H9 (cell line): ENCODE data around the gene GPC1. TPM values are rescaled to one million over a fixed set of nuclear protein-coding genes. Genes with fewer than 3 reads are reported as not detected.

ENCODE experiments used
- DNase-seq: peaks from one replicate; pipeline ENCODE4 v3.0.0-alpha.2; 2017
- H2AFZ ChIP-seq: one replicate; pipeline ENCODE4 v1.6.1; 2013; ENCODE audit warnings: mild to moderate bottlenecking, low read length, control low read depth, moderate library complexity
- H2AK5ac ChIP-seq: 2 replicates; pipeline ENCODE4 v1.6.1; 2013; ENCODE audit warnings: low read length, control low read depth, mixed read lengths; ENCODE audit not compliant: insufficient read length
- H2BK120ac ChIP-seq: one replicate; pipeline ENCODE4 v1.6.1; 2013; ENCODE audit warnings: low read depth, mild to moderate bottlenecking, low read length, control low read depth, inconsistent platforms; ENCODE audit not compliant: poor library complexity, severe bottlenecking
- H2BK12ac ChIP-seq: 2 replicates; pipeline ENCODE4 v1.6.1; 2013; ENCODE audit warnings: low read length, control low read depth, mixed read lengths, low read depth; ENCODE audit not compliant: insufficient read length
- H2BK15ac ChIP-seq: 2 replicates; pipeline ENCODE4 v1.6.1; 2013; ENCODE audit warnings: low read depth, low read length, control low read depth
- H2BK20ac ChIP-seq: one replicate; pipeline ENCODE4 v1.6.1; 2013; ENCODE audit warnings: low read depth, mild to moderate bottlenecking, low read length, control low read depth, inconsistent platforms; ENCODE audit not compliant: poor library complexity, severe bottlenecking
- H2BK5ac ChIP-seq: 2 replicates; pipeline ENCODE4 v1.6.1; 2013; ENCODE audit warnings: low read length, control low read depth, mixed read lengths; ENCODE audit not compliant: insufficient read length
- H3K14ac ChIP-seq: 2 replicates; pipeline ENCODE4 v1.6.1; 2013; ENCODE audit warnings: low read length, control low read depth; ENCODE audit not compliant: insufficient read depth
- H3K18ac ChIP-seq: 2 replicates; pipeline ENCODE4 v1.6.1; 2013; ENCODE audit warnings: low read depth, mild to moderate bottlenecking, mixed read lengths, low read length, control low read depth; ENCODE audit not compliant: insufficient read length
- H3K23ac ChIP-seq: 2 replicates; pipeline ENCODE4 v1.6.1; 2013; ENCODE audit warnings: low read length, control low read depth, mixed read lengths, low read depth; ENCODE audit not compliant: insufficient read length
- H3K23me2 ChIP-seq: 2 replicates; pipeline ENCODE4 v1.6.1; 2013; ENCODE audit warnings: low read depth, mild to moderate bottlenecking, mixed read lengths, low read length, control low read depth; ENCODE audit not compliant: insufficient read length, poor library complexity, severe bottlenecking
- H3K27ac ChIP-seq: 2 replicates; pipeline ENCODE4 v1.5.1; 2013; ENCODE audit warnings: low read length, control low read depth, mixed read lengths, low read depth; ENCODE audit not compliant: insufficient read length
- H3K27me3 ChIP-seq: 2 replicates; pipeline ENCODE4 v1.6.1; 2013; ENCODE audit warnings: low read length, control low read depth, inconsistent platforms; ENCODE audit not compliant: insufficient read depth
- H3K4ac ChIP-seq: 2 replicates; pipeline ENCODE4 v1.6.1; 2013; ENCODE audit warnings: low read depth, mild to moderate bottlenecking, control low read depth, inconsistent platforms, low read length, moderate library complexity
- H3K4me1 ChIP-seq: 2 replicates; pipeline ENCODE4 v1.6.1; 2013; ENCODE audit warnings: low read length, control low read depth, inconsistent platforms; ENCODE audit not compliant: insufficient read depth
- H3K4me2 ChIP-seq: 2 replicates; pipeline ENCODE4 v1.6.1; 2013; ENCODE audit warnings: low read length, control low read depth, mixed read lengths; ENCODE audit not compliant: insufficient read length, insufficient read depth
- H3K56ac ChIP-seq: 2 replicates; pipeline ENCODE4 v1.6.1; 2013; ENCODE audit warnings: low read depth, mild to moderate bottlenecking, mixed read lengths, low read length, control low read depth; ENCODE audit not compliant: insufficient read length
- H3K79me1 ChIP-seq: 2 replicates; pipeline ENCODE4 v1.6.1; 2013; ENCODE audit warnings: low read depth, mild to moderate bottlenecking, moderate library complexity, low read length, control low read depth, inconsistent platforms; ENCODE audit not compliant: insufficient read depth, poor library complexity, severe bottlenecking
- H3K79me2 ChIP-seq: 2 replicates; pipeline ENCODE4 v1.6.1; 2013; ENCODE audit warnings: low read length, control low read depth, inconsistent platforms; ENCODE audit not compliant: insufficient read depth
- H3K9ac ChIP-seq: 2 replicates; pipeline ENCODE4 v1.6.1; 2013; ENCODE audit warnings: low read length, control low read depth, mixed read lengths; ENCODE audit not compliant: insufficient read length; ENCODE audit errors: extremely low read depth
- H3K9me3 ChIP-seq: one replicate; pipeline ENCODE4 v1.6.1; 2013; ENCODE audit warnings: low read depth, low read length, inconsistent platforms; ENCODE audit not compliant: control insufficient read depth
- H3T11ph ChIP-seq: one replicate; pipeline ENCODE4 v1.6.1; 2013; ENCODE audit warnings: mild to moderate bottlenecking, low read length, control low read depth, inconsistent platforms
- H4K20me1 ChIP-seq: one replicate; pipeline ENCODE4 v1.6.1; 2013; ENCODE audit not compliant: control insufficient read depth, insufficient read length, insufficient read depth
- H4K5ac ChIP-seq: 2 replicates; pipeline ENCODE4 v1.6.1; 2013; ENCODE audit warnings: low read depth, mild to moderate bottlenecking, mixed read lengths, low read length, control low read depth; ENCODE audit not compliant: insufficient read length
- H4K8ac ChIP-seq: replicated peaks from 2 replicates; pipeline ENCODE4 v1.6.1; 2013; ENCODE audit warnings: low read length, control low read depth, mixed read lengths, low read depth; ENCODE audit not compliant: insufficient read length
- H4K91ac ChIP-seq: 2 replicates; pipeline ENCODE4 v1.6.1; 2013; ENCODE audit warnings: low read depth, mild to moderate bottlenecking, moderate library complexity, mixed read lengths, low read length, control low read depth; ENCODE audit not compliant: insufficient read length
- H3K27ac Mint-ChIP-seq, 3 experiments: 2 replicates in 2 of 3; 3 replicates in 1 of 3; pipeline ENCODE4 v1.8.0; 2020 to 2021; ENCODE audit warnings: mixed read lengths in 3 of 3, mild to moderate bottlenecking in 1 of 3, moderate library complexity in 1 of 3
- H3K27me3 Mint-ChIP-seq: 2 replicates; pipeline ENCODE4 v1.8.0; 2021; ENCODE audit warnings: low read depth, mild to moderate bottlenecking, moderate library complexity, mixed read lengths
- H3K36me3 Mint-ChIP-seq, 3 experiments: 2 replicates in 2 of 3; 3 replicates in 1 of 3; pipeline ENCODE4 v1.8.0; 2020 to 2021; ENCODE audit warnings: low read depth in 3 of 3, mixed read lengths in 3 of 3; ENCODE audit not compliant: insufficient read depth in 1 of 3
- H3K4me1 Mint-ChIP-seq, 2 experiments: 2 replicates each; pipeline ENCODE4 v1.8.0; 2020; ENCODE audit warnings: mixed read lengths in 2 of 2
- H3K4me3 Mint-ChIP-seq, 2 experiments: 2 replicates in 1 of 2; 3 replicates in 1 of 2; pipeline ENCODE4 v1.8.0; 2020 to 2021; ENCODE audit warnings: mild to moderate bottlenecking in 2 of 2, mixed read lengths in 2 of 2, moderate library complexity in 1 of 2
- H3K9me3 Mint-ChIP-seq, 2 experiments: 2 replicates in 1 of 2; 3 replicates in 1 of 2; pipeline ENCODE4 v1.8.0; 2020; ENCODE audit warnings: mild to moderate bottlenecking in 2 of 2, mixed read lengths in 2 of 2, moderate library complexity in 1 of 2
- WGBS: extraction: QIAGEN DNeasy Blood & Tissue Kit; methylation state at CpG from one replicate; pipeline ENCODE4 v1.1.7; 2013; ENCODE audit warnings: missing lambda C conversion rate, low lambda C conversion rate, mixed read lengths; ENCODE audit not compliant: insufficient read length; ENCODE audit errors: extremely low coverage; 5-methylcytosine and 5-hydroxymethylcytosine counted together
- total RNA-seq: library from RNA; stranded (reverse); gene quantifications from 2 replicates; pipeline ENCODE4 v1.2.1, GENCODE V29; 2021
- TF ChIP-seq, protein P1 (sequence below): fragments of 200-600 bp; sonication (generic); conservative IDR thresholded peaks from 3 replicates; pipeline ENCODE4 v1.8.0; 2021; ENCODE audit warnings: antibody characterized with exemption, mild to moderate bottlenecking

Gene GPC1
- total RNA-seq, 1 experiment from 2014 or later: 39.4 TPM

DNA sequence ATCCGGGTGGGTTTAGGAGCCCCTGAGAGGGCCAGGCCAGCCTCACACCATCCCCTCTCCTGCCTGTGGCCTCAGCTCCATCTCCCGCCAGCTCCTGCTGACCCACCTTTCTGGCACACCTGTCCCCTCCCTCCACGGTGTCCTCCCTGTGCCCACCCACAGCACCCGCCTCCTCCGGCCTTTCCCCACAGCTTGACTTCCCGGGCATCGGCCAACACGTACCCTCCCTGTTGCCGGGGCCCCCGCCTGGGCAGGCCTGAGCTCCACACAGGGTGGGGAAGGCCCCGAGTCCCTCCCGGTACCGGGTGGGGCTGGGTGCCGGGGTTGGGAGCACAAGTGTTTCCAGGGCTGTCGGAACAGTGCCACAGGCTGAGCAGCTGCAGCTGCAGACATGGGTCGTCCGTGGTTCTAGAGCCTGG, 6.5 kb downstream of the GPC1 start:
- Histone ChIP-seq H3K23me2 (peaks cover under 1% of the 10 kb centered on the region), H4K20me1 (no peaks in the 10 kb centered on the region), H3K14ac (no peak overlapping the region), H4K5ac (no peak overlapping the region), H3K56ac (no peak overlapping the region), H2AK5ac (no peak overlapping the region), H3K27me3 (peaks cover 9% of the 10 kb centered on the region; the same call in 1 of the 2 replicates), H2AFZ (no peak overlapping the region), H4K91ac (no peak overlapping the region), H2BK12ac (no peak overlapping the region), H2BK120ac (no peak overlapping the region), H2BK5ac (no peak overlapping the region), H3K79me2 (no peaks in the 10 kb centered on the region; the same call in 1 of the 2 replicates), H3K23ac (no peak overlapping the region), H3K18ac (no peak overlapping the region), H3K9me3 (no peaks in the 10 kb centered on the region), H3K4ac (no peak overlapping the region), H3K4me2 (no peak overlapping the region), H3K27ac (no peak overlapping the region), H2BK20ac (no peak overlapping the region), H4K8ac (no peak overlapping the region), H3T11ph (no peak overlapping the region), H3K79me1 (no peaks in the 10 kb centered on the region), H2BK15ac (no peak overlapping the region), H3K4me1 (no peaks in the 10 kb centered on the region; the same call in 1 of the 2 replicates), H3K9ac (no peak overlapping the region)
- no CpG with 5 or more reads among the region's 17 CpGs for WGBS
- no peak overlapping the region for H3K27ac Mint-ChIP-seq
- no peaks in the 10 kb centered on the region for H3K9me3 Mint-ChIP-seq
- H3K36me3 Mint-ChIP-seq: peaks cover 0 to 5% (median 3%) of the 10 kb centered on the region in 3 experiments; a peak in 2 of 7 replicates
- peaks cover 17% of the 10 kb centered on the region for H3K27me3 Mint-ChIP-seq
- H3K4me3 Mint-ChIP-seq: no peak overlapping the region
- TF ChIP-seq, protein P1, sequence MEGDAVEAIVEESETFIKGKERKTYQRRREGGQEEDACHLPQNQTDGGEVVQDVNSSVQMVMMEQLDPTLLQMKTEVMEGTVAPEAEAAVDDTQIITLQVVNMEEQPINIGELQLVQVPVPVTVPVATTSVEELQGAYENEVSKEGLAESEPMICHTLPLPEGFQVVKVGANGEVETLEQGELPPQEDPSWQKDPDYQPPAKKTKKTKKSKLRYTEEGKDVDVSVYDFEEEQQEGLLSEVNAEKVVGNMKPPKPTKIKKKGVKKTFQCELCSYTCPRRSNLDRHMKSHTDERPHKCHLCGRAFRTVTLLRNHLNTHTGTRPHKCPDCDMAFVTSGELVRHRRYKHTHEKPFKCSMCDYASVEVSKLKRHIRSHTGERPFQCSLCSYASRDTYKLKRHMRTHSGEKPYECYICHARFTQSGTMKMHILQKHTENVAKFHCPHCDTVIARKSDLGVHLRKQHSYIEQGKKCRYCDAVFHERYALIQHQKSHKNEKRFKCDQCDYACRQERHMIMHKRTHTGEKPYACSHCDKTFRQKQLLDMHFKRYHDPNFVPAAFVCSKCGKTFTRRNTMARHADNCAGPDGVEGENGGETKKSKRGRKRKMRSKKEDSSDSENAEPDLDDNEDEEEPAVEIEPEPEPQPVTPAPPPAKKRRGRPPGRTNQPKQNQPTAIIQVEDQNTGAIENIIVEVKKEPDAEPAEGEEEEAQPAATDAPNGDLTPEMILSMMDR: no peak
- no peak for DNase-seq
- H3K4me1 Mint-ChIP-seq: peaks cover 4 to 8% of the 10 kb centered on the region in 2 experiments
